Mammary epithelial cell (primary cell): ENCODE results near the gene NADK.
"Not testable (repeated sequence)": the region's sequence is repeated elsewhere in the genome, so short reads cannot be mapped to it uniquely, and the experiment has no call there.

Source experiments
- CTCF ChIP-seq, 2 donors: IDR thresholded peaks in 1 of 2; conservative IDR thresholded peaks in 1 of 2; 2 replicates each; pipeline ENCODE4 v1.5.1; 2011 to 2012; ENCODE audit warnings: inconsistent platforms in 2 of 2, low read length in 2 of 2, mild to moderate bottlenecking in 2 of 2, control low read depth in 1 of 2, low read depth in 1 of 2; ENCODE audit not compliant: insufficient read depth in 1 of 2; ENCODE audit errors: extremely low read depth in 1 of 2
- EZH2 ChIP-seq: IDR thresholded peaks from 2 replicates; pipeline ENCODE4 v1.6.1; 2012; ENCODE audit warnings: low read length, inconsistent platforms, borderline replicate concordance

DNA sequence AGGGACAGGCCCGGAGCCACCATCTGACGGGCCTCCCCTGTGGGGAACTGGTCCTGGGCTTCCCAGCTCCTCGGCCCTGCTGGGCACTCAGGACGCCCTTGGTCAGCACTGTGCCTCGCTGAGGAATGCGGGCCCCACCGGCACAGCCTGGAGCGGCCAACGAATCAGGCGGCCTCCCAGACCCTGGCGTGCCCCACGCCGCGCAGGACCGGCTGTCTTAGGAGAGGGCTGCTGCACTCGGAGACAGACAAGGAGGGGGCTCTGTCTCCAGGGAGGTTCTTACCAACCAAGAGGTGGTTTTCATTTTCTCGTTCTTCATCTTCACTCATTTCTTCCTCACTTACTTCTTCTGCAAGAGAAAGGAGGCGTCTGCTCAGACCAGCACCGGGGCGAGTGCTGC, 70.4 kb downstream of the NADK start:
- TF ChIP-seq CTCF (conservative IDR thresholded peaks at IDR 0.05 in 1 of 2, IDR thresholded peaks at IDR 0.05 in 1 of 2; ENCODE audit: extremely low read depth in 1 of 2, insufficient read depth in 1 of 2, low read depth in 1 of 2, low read length in 2 of 2); EZH2: not testable (repeated sequence)
